GM18907 (cell line): Measurements from ENCODE around the gene PRKAG1.

Experiments
- ATAC-seq: cut with Tn5 transposase; IDR thresholded peaks from one replicate; pipeline ENCODE4 v1.9.1; 2021; ENCODE audit warnings: mild to moderate bottlenecking, moderate library complexity; ENCODE audit not compliant: unreplicated experiment

PRKAG1 gene

DNA sequence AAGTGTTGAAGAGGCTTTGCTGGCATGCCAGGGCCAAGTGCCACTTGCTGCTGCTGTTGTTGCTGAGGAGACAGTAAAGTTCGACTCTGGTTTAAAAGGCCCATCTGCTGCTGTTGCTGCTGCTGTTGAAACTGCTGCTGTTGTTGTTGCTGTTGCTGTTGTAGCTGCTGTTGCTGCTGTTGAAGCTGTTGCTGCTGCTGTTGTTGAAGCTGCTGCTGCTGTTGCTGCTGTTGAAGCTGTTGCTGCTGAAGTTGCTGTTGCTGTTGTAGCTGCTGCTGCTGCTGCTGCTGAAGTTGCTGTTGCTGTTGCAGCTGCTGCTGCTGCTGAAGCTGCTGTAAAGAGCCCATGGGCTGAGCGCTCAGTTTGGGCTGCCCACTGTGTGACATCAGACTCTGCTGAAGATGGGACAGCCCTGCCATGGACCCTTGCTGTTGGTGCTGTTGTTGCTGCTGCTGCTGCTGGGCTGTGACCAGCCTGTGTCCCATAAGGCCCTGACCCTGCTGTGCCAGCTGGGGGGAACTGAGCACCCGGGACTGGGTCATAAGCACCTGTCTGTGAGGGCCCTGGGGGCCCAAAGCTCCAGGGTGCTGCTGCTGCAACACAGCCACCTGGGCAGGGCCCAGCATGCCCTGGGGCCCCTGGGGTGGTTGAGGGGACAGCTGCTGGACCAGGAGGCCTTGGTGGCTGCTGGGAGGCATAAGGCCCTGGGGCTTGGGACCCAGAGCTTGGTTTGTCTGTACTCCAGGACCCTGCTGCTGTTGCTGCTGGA is 14.3 kb upstream of the PRKAG1 start:
- no peak for ATAC-seq

DNA sequence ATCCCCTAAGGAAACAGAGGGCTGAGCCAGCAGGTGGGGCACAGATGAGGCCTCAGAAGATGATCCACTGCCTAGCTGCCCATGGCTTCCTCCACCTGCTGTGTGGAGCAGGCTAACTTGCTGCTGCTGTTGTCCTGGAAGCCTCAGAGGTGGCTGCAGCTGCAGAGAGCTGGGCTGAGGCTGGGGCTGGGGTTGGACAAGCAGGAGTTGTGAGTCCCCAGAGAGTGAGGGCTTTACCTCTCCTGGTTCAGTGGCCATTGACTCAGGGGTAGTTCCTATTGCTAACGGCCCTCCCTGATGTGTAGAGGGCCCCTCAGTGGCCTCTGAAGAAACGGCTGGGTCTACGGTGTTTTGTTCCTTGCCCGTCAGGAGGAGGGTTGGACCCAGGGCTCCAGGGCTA is 13.7 kb upstream of the PRKAG1 start:
- ATAC-seq, result no peak

DNA sequence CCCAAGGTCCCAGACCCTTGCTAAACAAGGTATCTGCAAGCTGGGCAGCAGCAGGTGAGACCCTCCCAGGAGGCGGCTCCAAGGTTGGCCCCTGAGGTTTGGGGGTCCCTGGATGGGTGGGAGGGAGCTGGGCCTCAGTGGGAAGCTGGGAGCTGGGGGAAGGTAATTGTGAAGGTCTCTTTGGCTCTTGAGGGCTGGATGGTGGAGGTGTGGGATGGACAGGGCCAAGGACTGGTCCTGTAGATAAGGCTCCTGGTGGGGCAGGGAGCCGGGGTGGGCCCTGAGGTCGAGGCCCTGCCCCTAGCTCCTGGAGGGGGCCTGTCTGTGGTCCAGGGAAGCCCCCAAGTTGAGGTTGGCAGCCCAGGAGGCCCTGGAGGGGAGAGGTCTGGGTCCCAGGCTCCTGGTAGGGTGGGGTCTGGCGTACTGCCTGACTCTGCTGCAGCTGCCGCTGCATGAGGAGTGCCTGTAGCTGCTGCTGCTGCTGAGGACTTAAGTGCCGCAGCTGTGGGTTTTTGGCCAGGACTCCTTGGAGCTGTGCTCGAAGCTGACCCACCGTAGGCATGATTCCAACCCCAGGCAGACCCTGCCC is 13.1 kb upstream of the PRKAG1 start:
- no peak for ATAC-seq

DNA sequence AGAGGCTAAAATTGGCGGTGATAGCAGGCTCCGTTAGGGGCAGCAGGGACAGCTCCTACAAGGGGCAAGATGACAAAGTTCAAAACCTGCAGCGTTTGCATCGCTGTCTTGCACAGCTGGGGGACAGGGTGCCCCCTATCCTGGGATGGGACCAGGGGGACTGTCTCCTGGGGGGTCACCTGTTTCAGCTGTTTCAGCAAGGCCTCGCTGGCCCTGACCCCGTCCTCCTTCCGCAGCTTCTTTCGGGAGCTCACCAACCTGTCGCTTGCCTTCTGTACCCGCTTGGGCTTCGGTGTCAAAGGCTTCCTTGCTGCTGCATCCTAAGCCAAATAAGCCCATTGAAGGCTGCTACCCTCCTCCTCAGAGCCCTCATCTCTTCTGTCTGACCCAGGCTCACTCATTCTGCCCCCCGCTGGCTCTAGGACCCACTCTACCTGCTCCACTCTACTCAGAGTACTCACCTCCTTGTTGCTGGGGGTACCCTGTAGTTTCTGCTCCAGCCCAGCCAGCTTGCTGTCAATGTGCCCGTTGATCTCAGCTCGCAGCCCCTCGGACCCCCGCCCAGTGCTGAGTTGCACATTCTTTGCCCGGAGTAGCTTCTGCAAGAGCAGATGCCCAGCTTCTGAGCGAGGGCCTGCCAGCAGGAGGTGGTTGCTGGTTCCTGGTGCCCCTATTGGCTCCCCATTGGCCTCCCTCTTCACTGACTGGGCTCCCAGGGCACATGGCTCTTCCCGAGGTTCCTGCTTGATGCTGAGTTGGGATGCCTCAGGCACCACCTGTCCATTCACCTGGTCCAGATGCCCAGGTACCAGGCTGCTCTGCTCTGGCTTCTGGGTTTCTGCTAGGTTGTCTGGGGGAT is 12.4 kb upstream of the PRKAG1 start:
- no peak for ATAC-seq

DNA sequence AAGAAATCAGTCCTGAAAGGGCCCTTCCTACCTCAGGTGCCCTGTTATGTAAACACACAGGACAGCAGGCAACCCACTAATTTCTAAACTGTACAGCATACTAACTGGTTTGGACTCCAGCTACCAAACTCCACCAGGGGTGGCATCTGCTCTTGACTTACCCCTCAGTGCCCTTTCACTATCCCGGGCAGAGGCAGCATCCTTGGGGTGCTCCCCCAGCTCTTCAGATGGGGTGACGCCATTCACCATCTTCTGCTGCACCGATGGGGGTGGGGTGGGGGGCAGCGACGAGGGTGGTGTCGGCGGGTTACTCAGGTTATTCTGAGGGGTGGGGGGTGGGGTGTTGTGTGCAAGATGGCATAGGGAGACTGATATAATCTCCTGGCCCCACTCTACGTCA is 11.5 kb upstream of the PRKAG1 start:
- no peak for ATAC-seq

DNA sequence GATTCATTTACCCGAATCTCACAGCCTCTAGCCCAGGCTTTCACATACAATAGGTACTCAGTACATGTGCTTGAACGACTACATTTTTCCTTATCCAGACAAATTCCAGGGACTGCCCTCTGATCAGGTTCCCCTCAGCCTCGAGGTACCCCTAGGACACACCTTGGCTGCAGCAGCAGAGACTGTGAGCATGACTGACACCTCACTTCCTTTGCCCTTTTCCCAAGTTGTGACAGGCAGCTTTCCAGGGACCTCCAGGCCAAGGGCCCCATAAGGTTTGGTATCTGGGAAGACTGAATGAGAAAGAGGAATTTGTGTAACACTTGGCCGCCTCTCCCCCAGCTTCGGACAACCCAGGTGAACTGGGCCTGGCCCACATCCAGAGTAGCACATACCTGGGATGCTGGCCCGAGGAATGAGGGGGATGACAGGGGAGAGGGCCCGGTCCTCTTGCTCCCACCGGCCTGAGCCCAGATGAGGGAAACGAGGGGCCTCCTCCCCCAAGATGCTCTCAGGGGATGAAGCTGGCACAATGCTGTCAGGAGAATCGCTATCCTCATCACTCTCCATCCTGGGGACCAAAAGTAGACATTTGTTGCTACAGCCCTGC is 10.2 kb upstream of the PRKAG1 start:
- no peak for ATAC-seq

DNA sequence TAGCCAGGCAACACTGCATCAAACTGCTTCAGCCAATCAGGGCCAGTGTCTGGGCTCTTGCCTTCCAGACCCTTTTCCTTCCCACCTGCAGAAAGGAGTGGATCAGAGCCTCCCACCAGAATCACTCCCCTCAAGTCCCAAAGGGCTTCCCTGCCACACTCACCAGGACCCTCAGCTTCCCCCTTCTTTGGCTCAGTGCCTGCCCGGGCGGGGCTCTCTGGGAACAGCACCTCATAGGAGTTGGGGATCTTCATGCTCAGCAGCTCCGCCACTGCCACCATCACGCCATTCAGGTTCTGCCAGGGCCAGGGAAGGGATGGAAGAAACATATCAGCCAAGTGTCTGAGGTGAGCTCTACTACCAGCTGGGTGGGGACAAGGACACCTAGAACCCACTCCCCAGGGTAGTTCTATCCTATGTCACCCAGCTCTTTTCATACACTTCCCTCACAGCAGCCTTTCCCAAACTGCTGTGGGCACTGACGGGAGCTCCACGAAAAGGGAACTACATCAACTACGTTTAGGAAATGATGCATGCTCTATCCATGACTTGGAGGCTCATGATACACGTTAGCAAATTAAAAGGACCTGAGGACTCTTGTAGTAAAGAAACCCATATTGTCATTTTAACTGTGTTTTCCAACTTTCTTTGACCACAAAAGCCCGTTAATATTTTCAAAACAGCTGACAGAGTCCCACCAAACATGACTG is 9.4 kb upstream of the PRKAG1 start:
- ATAC-seq, result no peak

DNA sequence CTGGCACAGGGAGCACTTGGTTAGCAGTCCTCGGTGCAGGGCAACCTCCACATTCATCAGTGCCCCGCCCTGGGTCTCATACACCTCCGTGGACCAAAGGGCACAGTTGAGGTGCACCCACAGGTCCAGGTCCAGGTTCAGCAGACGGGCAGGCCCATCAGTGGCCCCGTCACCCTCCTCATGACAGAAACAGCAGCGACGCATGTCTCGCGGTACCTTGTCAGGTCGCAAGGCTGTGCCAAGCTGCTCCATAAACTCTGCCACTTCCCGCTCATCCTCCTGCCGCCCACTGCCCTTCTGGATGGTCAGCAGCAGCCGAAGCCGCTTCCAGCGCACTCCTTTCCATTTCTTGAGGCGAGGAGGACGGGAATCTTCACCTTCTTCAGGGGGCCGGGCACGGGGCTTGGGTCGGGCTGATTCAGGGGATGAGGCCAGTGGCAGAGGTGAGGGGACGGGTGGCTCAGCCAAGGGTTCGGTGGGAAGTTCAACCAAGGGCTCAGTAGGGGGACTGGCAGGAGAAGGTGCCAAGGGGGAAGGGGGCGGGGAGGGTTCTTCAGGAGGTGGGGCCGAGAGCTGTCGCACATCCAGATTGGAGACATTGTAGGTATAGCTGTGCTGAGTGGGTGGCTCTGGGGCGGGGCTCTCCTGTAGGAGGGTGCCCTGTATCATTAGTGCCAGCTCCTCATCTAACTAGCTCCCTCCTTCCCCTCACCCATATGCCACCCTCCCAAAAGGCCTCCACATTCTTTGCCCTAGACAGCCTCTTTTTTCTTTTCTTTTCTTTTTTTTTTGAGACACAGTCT is 8.3 kb upstream of the PRKAG1 start:
- no peak for ATAC-seq

DNA sequence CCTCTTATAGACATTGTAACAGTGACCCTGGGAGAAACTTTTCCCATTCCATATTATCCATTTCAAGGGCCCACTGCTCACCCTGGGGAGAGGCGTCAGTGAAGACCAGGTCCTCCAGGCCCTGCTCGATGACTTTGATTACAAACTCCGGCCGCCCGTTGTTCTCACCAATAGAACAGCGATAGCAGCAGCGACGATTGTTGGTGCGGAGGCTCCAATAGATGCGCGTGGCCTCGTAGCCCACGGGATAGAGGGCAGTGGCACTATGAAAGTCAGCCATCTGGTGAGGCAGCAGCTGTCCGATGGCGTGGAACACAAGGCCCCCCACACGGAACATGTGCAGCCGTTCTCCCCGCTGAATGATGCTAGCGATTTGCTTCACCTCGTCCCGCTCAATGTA is 7.5 kb upstream of the PRKAG1 start:
- no peak for ATAC-seq

DNA sequence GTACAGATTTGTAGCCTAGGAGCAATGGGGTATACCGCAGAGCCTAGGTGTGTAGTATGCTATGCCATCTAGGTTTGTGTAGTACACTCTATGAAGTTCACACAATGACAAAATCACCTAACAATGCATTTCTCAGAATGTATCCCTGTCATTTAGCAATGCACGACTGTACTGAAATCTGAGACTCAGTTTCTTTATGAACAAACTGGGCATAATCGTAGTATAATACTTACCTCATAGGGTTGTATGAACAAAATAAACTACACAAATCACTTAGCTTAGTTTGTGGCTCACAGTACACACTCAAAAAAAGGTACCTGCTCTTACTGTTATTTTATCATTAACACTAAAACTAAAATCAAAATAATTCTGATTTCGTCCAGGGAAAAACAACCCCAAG is 6.9 kb upstream of the PRKAG1 start:
- ATAC-seq, result no peak

DNA sequence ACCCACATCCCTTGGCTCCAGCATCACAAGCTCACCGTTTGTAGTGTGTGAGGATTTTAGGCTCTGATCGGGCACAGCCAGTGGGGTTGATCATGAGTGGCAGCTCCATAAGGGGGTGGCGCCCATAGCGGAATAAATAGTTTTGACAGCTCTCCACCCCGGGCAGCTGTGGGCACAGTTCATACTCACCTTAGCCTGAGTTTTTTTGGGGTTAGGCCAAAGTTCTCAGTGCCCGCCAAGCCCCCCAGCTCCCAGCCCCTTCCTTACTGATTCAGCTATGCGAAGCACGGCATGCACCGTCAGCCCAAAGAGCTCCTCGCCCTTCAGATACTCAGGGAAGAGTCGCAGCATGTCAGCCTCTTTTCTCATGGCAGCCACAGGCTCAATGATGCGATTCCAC is 6.0 kb upstream of the PRKAG1 start:
- ATAC-seq, result no peak

DNA sequence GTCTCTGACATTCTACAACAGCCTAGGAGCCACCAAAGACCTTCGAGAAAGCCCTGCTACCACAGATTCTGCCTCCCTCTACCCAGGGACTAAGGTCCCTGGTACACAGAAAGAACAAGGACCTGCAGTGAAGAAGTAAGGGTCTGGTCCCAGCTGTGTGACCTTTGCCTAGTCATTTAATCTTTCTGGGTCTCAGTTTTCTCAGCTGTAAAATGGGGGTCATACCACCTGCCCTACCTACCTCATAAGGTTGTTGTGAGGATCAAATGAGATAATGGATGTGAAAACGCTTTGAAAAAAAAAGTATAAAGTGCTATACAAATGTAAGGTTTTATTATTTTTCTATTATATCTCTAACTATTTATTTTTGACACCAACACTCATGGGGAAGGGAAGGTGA is 5.2 kb upstream of the PRKAG1 start:
- no peak for ATAC-seq

DNA sequence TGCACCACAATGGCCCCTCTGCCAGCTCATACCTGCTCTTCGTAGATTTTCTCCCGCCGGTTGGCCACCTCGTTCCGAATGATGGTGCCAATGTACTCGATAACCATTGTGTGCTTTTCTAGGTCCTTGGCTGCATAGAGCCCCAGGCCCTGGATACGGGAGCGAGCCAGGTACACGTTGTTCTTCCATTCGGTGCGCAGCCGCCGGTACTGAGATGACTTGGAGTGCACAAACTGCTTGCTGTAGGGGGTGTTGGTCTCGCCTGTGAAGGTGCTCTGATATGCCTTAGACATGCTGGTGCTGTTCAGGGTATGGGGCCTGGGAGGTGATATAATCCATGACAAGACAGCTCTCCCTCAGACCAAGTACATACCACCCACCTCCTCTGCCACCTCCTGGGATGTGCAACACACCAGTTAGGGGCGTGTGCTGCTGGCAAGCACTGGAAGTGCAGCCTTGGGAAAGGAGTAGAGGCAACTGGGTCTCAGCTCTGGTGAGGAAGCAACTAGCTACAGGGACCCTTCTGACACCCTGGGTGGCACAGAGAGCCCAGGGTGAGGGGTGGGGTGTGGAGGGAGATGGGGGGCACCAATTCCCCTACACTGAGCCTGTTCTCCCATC is 4.1 kb upstream of the PRKAG1 start:
- ATAC-seq, result no peak

DNA sequence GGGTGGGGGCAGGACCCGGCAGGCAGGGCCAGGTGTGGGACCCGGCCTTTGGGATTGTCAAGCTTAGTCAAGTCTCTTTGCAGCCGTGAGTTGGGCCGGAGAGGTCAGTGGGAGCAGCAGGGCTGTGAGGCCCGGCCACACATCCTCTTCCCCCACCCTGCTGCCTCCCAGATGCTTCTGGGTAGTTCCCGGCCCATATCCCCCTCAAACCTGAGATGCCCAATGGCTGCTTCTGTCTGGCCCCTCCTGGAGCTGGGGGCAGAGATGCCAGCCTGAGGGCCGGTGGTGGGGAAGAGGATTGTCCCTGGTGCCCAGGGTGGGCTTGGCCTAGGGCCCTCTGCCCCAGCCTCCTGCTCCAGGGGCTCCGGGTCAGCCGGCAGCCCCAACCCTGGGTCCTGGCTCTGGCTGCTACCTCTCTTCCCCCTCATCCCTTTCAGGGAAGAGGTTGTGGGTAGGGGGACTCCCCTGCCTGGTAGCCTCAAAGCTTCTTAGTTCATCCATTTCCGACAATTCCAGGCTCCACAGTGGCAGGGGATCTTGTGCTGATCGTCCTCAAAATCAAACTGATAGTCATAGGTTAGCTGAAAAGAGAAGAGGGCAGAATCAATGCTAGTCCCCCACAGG is 2.8 kb upstream of the PRKAG1 start:
- no peak for ATAC-seq

DNA sequence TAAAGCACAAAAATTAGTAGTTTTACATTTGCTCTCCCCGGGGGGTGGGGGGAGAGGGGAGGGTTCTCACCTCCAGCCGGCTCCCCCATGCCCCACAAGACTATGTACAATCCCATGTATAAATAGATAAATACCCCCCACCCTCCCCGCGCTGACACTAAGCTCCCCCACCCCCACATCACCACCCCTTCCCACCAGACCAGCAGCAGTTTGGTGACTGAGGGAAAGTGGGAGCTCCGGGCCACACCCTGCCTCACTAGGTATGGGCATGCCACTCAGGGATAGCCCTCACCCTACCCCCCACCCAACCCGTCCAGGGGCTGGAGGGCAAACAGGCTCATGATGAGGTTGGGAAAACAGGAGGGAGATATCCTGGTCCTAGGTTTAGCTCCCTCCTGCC is 1.9 kb upstream of the PRKAG1 start:
- ATAC-seq, result no peak

DNA sequence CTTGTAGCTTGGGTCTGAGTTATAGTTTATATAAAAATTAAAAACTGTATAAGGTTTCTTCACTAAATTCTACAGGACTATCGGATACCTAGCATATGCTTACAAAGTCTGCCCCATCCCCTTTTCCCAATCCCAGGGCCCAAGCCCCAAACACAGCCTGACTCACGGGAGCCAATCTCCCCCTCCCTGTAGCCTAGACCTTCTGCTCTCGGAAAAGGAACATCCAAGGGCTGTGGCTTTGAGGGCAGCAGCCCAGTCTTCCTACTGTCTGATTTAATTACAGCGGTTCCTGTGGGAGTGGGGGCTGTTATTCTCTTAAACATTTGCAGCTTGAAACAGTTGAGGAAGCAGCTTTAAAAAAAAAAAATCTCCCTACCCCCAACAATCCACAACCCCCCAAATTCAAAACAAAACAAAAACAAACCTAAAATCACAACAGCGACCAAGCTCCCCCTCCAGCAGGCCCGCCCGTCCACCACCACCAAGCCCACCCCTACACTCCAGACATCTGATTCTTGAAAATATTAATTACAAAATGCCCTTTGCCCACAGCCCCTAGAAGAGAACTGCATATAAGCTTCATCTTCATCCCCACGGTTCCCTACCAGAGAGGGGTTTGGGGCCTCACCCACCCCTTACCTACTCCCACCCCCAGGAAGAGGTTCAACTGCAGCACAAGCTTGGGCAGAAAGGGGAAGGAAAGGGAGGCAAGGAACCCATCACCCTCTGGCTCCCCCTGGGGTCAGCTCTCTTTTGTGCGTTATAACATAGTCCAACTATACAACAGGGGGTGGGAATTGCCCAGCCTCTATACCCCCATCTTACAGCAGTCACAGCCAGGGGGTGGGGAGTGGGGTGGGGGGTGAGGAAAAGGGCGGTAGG is 1.1 kb upstream of the PRKAG1 start:
- ATAC-seq, result no peak

DNA sequence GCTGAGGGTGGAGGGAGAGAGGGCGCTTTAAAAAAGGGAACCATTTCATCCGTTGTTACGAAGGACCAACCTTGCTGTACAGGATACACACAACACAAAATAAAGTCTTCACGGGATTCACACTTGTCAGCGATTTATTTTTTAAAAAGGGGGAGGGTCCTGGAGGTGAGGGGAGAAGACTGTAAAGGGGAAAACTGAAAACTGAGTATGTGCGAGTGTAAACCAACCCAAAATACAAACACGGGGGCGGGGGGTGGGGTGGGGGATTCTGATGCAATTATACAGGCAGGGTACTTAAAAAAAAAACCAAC is 499 bp upstream of the PRKAG1 start:
- peak; percentile 23 for ATAC-seq

DNA sequence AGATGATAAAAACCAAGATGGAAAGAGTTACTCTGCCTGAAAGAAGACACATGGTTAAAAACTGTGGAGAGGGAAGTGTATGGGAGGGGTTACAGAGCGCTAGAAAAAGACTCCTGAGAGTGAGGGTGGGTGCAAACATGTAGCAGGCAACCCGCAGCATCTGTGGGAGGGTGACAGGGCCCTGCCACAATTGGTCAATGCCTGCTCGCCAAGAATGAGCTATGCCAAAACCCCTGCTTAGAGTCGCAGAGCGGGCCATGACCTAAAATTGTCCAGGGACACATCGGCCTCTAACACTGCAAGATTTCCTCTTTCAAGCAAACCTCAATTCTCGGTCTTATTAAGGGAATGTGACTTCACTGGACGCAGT is 700 bp downstream of the PRKAG1 start:
- peak; percentile 14 for ATAC-seq

DNA sequence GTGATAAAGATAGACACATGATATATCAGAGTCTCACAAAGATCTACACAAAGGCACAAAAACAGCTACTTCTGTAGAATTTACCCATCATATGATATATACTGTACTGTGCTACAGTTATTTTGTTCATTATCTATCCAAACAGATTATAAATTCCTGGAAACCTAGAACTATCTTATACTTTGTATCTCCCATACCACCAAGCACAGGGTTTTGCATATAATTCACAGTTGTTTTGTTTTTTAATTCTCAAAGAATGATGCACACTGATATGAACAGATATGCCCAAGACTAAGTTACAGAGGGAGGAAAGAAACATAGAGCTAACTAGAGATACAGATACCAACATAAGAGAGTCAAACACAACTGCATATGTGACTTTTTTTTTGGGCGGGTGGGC is 3.4 kb downstream of the PRKAG1 start:
- ATAC-seq, result no peak
